Bronchial epithelial cell (primary cell): Measurements from ENCODE around the gene SIRT3. TPM values are rescaled to one million over a fixed set of nuclear protein-coding genes. Genes with fewer than 3 reads are reported as not detected.

Experiments used
- DNase-seq: peaks from one replicate; pipeline ENCODE4 v3.0.0-alpha.2; 2010; ENCODE audit warnings: low read depth
- FAIRE-seq: peaks from 2 replicates; lab custom pipeline; 2011; peaks lifted over from hg19 to GRCh38; lab: Jason Lieb, UNC
- H3K27me3 ChIP-seq: 2 replicates; pipeline ENCODE4 v1.5.1; 2011; ENCODE audit warnings: low read length; ENCODE audit not compliant: control insufficient read depth, insufficient read depth
- H3K36me3 ChIP-seq: 2 replicates; pipeline ENCODE4 v1.5.1; 2011; ENCODE audit warnings: low read length; ENCODE audit not compliant: control insufficient read depth, insufficient read depth
- H3K4me3 ChIP-seq: 2 replicates; pipeline ENCODE4 v1.5.1; 2011; ENCODE audit warnings: mild to moderate bottlenecking, low read depth, low read length, control low read depth
- CTCF ChIP-seq: IDR thresholded peaks from 2 replicates; pipeline ENCODE4 v1.5.1; 2011; ENCODE audit warnings: mild to moderate bottlenecking, moderate library complexity, low read length, control low read depth, inconsistent platforms; ENCODE audit not compliant: insufficient read depth, severe bottlenecking
- total RNA-seq: library from RNA; depleted of rRNA; stranded (reverse); fragments of >200 nt; gene quantifications from 2 replicates; pipeline ENCODE4 v1.2.1, GENCODE V29; 2014

The SIRT3 gene
- total RNA-seq, 1 donor from 2014 or later, result 7.9 TPM

GRCh38 chr11:202490-202889, 33.7 kb downstream of the SIRT3 start:
- Histone ChIP-seq H3K4me3 (no peak overlapping the region), H3K27me3 (no peaks in the 10 kb centered on the region), H3K36me3 (peaks cover 22% of the 10 kb centered on the region)
- DNase-seq (no peak), FAIRE-seq (no peak)
- no peak for TF ChIP-seq CTCF

- peaks cover 22% of the 10 kb centered on the region for H3K36me3 ChIP-seq
- no peaks in the 10 kb centered on the region for H3K27me3 ChIP-seq
- TF ChIP-seq CTCF, result no peak
- no peak for DNase-seq
- no peak for FAIRE-seq
- no peak overlapping the region for H3K4me3 ChIP-seq
Measured at GRCh38 chr11:201966-202365, 34.2 kb downstream of the SIRT3 start.

GRCh38 chr11:200224-201003, 35.7 kb downstream of the SIRT3 start:
- no peak for TF ChIP-seq CTCF
- FAIRE-seq (no peak), DNase-seq (no peak)
- no peak overlapping the region for H3K4me3 ChIP-seq
- peaks cover 18% of the 10 kb centered on the region for H3K36me3 ChIP-seq
- no peaks in the 10 kb centered on the region for H3K27me3 ChIP-seq

- Histone ChIP-seq H3K36me3 (peaks cover 11% of the 10 kb centered on the region), H3K27me3 (no peaks in the 10 kb centered on the region), H3K4me3 (no peak overlapping the region)
- no peak for TF ChIP-seq CTCF
- FAIRE-seq (no peak), DNase-seq (no peak)
Measured at GRCh38 chr11:199782-200181, 36.4 kb downstream of the SIRT3 start.

- no peak for TF ChIP-seq CTCF
- no peak overlapping the region for H3K4me3 ChIP-seq
- H3K36me3 ChIP-seq, result peaks cover 8% of the 10 kb centered on the region
- peak; percentile 32 for FAIRE-seq
- no peaks in the 10 kb centered on the region for H3K27me3 ChIP-seq
- DNase-seq, result no peak
Measured at GRCh38 chr11:199004-199581, 37.0 kb downstream of the SIRT3 start.
